ENCODE measurements around the gene SLC5A4. TPM values are rescaled to one million over a fixed set of nuclear protein-coding genes. Genes with fewer than 3 reads are reported as not detected.

The SLC5A4 gene
- total RNA-seq, 1 experiment from 2014 or later: not detected

DNA sequence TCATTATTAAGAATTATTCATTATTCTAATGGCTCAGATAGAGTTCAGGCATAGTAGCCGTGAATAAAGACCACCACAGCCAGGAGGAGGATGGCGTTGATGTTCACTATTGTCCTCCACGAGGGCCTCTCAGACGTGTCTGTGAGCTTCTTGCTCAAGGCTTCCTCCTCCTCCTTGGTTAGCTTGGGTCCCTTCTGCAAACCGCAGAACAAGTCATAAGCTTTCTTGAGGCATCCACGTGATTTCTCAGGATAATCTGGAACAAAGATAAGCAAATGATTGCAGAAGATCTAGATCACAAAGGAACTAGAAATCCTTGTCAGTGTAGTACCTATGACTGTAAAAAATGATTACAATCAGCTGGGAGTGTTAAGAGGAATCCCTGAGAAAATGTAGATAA is 36.7 kb downstream of the SLC5A4 start:
- Histone ChIP-seq H3K36me3 (ENCODE audit: control insufficient read depth, insufficient read depth, low read length) (no peaks in the 10 kb centered on the region), H3K9me3 (no peaks in the 10 kb centered on the region), H3K27me3 (replicated peaks; ENCODE audit: control insufficient read depth, insufficient read depth, low read length) (no peaks in the 10 kb centered on the region), H3K4me1 (no peaks in the 10 kb centered on the region), H3K4me3 (ENCODE audit: low read depth, low read length) (no peak overlapping the region)
- Mint-ChIP-seq H3K9me3 (ENCODE audit: unreplicated experiment) (no peaks in the 10 kb centered on the region), H3K4me1 (ENCODE audit: low read depth, unreplicated experiment) (no peaks in the 10 kb centered on the region), H3K27ac (ENCODE audit: unreplicated experiment) (no peak overlapping the region), H3K27me3 (ENCODE audit: insufficient read depth, unreplicated experiment) (peaks cover 8% of the 10 kb centered on the region), H3K36me3 (ENCODE audit: insufficient read depth, unreplicated experiment) (no peaks in the 10 kb centered on the region), H3K4me3 (ENCODE audit: unreplicated experiment) (no peak overlapping the region)
- ChIA-PET POLR2A (no interaction called here), CTCF (interaction anchor here (0.6 kb wide), 1 partner anchor 14 kb away, joined by 3 read pairs; no protein-coding TSS in a partner anchor)
- DNase-seq: no peak
- TF ChIP-seq CTCF (IDR thresholded peaks at IDR 0.05; ENCODE audit: insufficient read depth in 1 of 2, low read depth in 1 of 2, low read length in 1 of 2, severe bottlenecking in 1 of 2, unreplicated experiment in 1 of 2): no peak
- intact Hi-C loops (cut with micrococcal nuclease; ENCODE audit: unreplicated experiment): no loop called here
- no TSS peak for BruUV-seq (replicated peaks)

DNA sequence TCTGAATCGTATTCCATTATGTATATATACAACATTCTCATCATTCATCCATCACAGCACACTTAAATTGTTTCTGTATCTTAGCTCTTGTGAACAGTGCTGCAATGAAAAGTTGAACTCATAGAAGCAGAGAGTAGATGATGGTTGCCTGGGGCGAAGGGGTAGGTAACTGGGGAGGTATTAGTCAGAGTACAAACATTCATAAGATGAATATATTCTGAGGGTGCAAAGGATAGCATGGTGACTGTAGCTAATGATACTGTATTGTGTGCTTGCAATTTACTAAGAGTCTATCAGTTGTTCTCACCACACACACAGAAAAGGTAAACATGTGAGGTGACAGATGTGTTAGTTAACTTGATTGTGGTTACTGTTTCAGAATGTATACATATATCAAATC is 37.7 kb downstream of the SLC5A4 start:
- Mint-ChIP-seq H3K27ac (ENCODE audit: unreplicated experiment) (no peak overlapping the region), H3K36me3 (ENCODE audit: insufficient read depth, unreplicated experiment) (no peaks in the 10 kb centered on the region), H3K4me3 (ENCODE audit: unreplicated experiment) (no peak overlapping the region), H3K9me3 (ENCODE audit: unreplicated experiment) (no peaks in the 10 kb centered on the region), H3K4me1 (ENCODE audit: low read depth, unreplicated experiment) (no peaks in the 10 kb centered on the region), H3K27me3 (ENCODE audit: insufficient read depth, unreplicated experiment) (peaks cover 7% of the 10 kb centered on the region)
- CTCF ChIA-PET: no interaction called here
- DNase-seq: no peak
- no peak overlapping the region for H3K4me3 ChIP-seq (ENCODE audit: low read depth, low read length)
- no peaks in the 10 kb centered on the region for H3K4me1 ChIP-seq
- POLR2A ChIA-PET: no interaction called here
- TF ChIP-seq CTCF (IDR thresholded peaks at IDR 0.05; ENCODE audit: insufficient read depth in 1 of 2, low read depth in 1 of 2, low read length in 1 of 2, severe bottlenecking in 1 of 2, unreplicated experiment in 1 of 2): no peak
- BruUV-seq (replicated peaks): no TSS peak
- no peaks in the 10 kb centered on the region for H3K9me3 ChIP-seq
- no peaks in the 10 kb centered on the region for H3K36me3 ChIP-seq (ENCODE audit: control insufficient read depth, insufficient read depth, low read length)
- no peaks in the 10 kb centered on the region for H3K27me3 ChIP-seq (replicated peaks; ENCODE audit: control insufficient read depth, insufficient read depth, low read length)
- intact Hi-C loops (cut with micrococcal nuclease; ENCODE audit: unreplicated experiment): no loop called here

DNA sequence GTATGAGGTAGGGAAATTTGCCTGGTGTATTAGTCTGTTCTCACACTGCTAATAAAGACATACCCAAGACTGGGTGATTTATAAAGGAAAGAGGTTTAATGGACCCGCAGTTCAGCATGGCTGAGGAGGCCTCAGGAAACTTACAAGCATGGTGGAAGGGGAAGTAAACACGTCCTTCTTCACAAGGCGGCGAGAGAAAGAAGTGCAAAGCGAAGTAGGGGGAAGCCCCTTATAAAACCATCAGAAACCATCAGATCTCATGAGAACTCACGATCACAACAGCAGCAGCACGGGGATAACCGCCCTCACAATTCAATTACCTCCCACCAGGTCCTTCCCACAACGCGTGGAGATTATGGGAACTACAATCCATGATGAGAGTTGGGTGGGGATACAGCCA is 38.2 kb downstream of the SLC5A4 start:
- Histone ChIP-seq H3K27me3 (replicated peaks; ENCODE audit: control insufficient read depth, insufficient read depth, low read length) (no peaks in the 10 kb centered on the region), H3K36me3 (ENCODE audit: control insufficient read depth, insufficient read depth, low read length) (no peaks in the 10 kb centered on the region), H3K4me1 (no peaks in the 10 kb centered on the region), H3K4me3 (ENCODE audit: low read depth, low read length) (no peak overlapping the region), H3K9me3 (no peaks in the 10 kb centered on the region)
- H3K27me3 Mint-ChIP-seq (ENCODE audit: insufficient read depth, unreplicated experiment): peaks cover 7% of the 10 kb centered on the region
- ChIA-PET CTCF (no interaction called here), POLR2A (no interaction called here)
- no peak overlapping the region for H3K27ac Mint-ChIP-seq (ENCODE audit: unreplicated experiment)
- H3K9me3 Mint-ChIP-seq (ENCODE audit: unreplicated experiment): no peaks in the 10 kb centered on the region
- H3K36me3 Mint-ChIP-seq (ENCODE audit: insufficient read depth, unreplicated experiment): no peaks in the 10 kb centered on the region
- no peaks in the 10 kb centered on the region for H3K4me1 Mint-ChIP-seq (ENCODE audit: low read depth, unreplicated experiment)
- no TSS peak for BruUV-seq (replicated peaks)
- no peak overlapping the region for H3K4me3 Mint-ChIP-seq (ENCODE audit: unreplicated experiment)
- no peak for TF ChIP-seq CTCF (IDR thresholded peaks at IDR 0.05; ENCODE audit: insufficient read depth in 1 of 2, low read depth in 1 of 2, low read length in 1 of 2, severe bottlenecking in 1 of 2, unreplicated experiment in 1 of 2)
- DNase-seq: no peak
- intact Hi-C loops (cut with micrococcal nuclease; ENCODE audit: unreplicated experiment): no loop called here

Measured in Caco-2 (cell line).